A549 (cell line): ENCODE results near the gene SIK2.

Experiments used
- BCL3 ChIP-seq: fragments of >200 bp; sonication (Bioruptor Twin); formaldehyde crosslinking; IDR thresholded peaks from 3 replicates; pipeline ENCODE4 v1.6.1; 2016
- CTCF ChIP-seq: fragments of >200 bp; sonication (Bioruptor Twin); formaldehyde crosslinking; IDR thresholded peaks from 3 replicates; pipeline ENCODE4 v1.5.1; 2016
- E2F6 ChIP-seq: IDR thresholded peaks from 2 replicates; pipeline ENCODE4 v1.6.1; 2012; ENCODE audit warnings: low read depth, borderline replicate concordance
- ELK1 ChIP-seq: fragments of 150-350 bp; IDR thresholded peaks from 2 replicates; pipeline ENCODE4 v1.6.1; 2014; ENCODE audit warnings: low read depth, mild to moderate bottlenecking, low read length
- KDM5A ChIP-seq: fragments of 200-600 bp; sonication (generic); IDR thresholded peaks from 2 replicates; pipeline ENCODE4 v1.6.1; 2016; ENCODE audit warnings: antibody characterized with exemption, mild to moderate bottlenecking

- TF ChIP-seq CTCF (no peak), BCL3 (no peak), KDM5A (no peak), E2F6 (no peak), ELK1 (no peak)
Measured at GRCh38 chr11:111693224-111693937, 91.1 kb downstream of the SIK2 start.
